H1 (cell line): Measurements from ENCODE around the gene ASRGL1. TPM values are rescaled to one million over a fixed set of nuclear protein-coding genes. Genes with fewer than 3 reads are reported as not detected.

Source experiments
- RFX5 ChIP-seq: IDR thresholded peaks from 2 replicates; pipeline ENCODE4 v1.6.1; 2011; ENCODE audit warnings: low read depth, low read length, improper control_type of control experiment, borderline replicate concordance
- SRF ChIP-seq: IDR thresholded peaks from 2 replicates; pipeline ENCODE4 v1.6.1; 2011; ENCODE audit warnings: mild to moderate bottlenecking, low read depth, low read length, moderate library complexity
- ZNF274 ChIP-seq: IDR thresholded peaks from 2 replicates; pipeline ENCODE4 v1.7.0; 2012; ENCODE audit warnings: low read length, borderline replicate concordance; ENCODE audit errors: extremely low read depth
- polyA plus RNA-seq, 7 experiments: library from polyadenylated mRNA; depleted of rRNA in 3 of 7; stranded (reverse) in 5 of 7; unstranded in 2 of 7; fragments of >200 nt in 5 of 7; fragments of 200-250 nt in 2 of 7; gene quantifications; 1 replicate in 5 of 7; 2 replicates in 1 of 7; 4 replicates in 1 of 7; pipeline versions ENCODE4 v1.2.1 to v1.2.3, GENCODE V29; 2011 to 2013; ENCODE audit warnings: missing spikeins in 2 of 7, mixed read lengths in 2 of 7
- total RNA-seq: library from RNA; stranded (reverse); fragmentation: NEBNext Ultra II Directional; extraction: Animal tissue kit (Norgen Biotek cat#: 25700); gene quantifications from 2 replicates; pipeline ENCODE4 v1.2.1, GENCODE V29; 2021

ASRGL1 gene
- total and polyA plus RNA-seq, 2 of the 8 experiments (the other 6 are each of a cell fraction or from before 2014, with no cell fraction given) = 19.9 to 23.5 TPM

DNA sequence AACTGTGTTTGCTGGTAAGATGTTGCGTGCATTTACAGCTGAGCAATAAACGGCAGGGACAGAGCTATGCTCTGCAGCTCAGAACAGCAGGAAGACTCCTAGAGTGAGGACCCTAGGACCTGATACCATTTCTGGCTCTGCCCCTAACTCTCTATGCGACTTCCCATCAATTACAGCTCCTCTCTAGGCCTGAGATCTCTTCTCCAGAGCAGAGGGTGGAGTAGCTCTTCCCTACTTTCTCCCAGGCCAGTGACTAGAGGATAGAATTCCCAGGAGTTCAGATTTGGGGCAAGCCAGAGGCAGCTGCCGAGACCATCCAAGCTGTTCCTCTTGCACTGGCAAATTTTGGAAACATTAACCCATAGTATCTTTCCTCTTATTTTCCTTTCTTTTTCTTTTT lies 68.8 kb downstream of the ASRGL1 start (continued):
- TF ChIP-seq SRF (no peak), ZNF274 (no peak), RFX5 (no peak)
